Breast epithelium (tissue), 3 donors: ENCODE measurements around the gene COMMD6.

ENCODE experiments used
- POLR2A ChIP-seq: fragments of 450-650 bp; IDR thresholded peaks from one replicate; pipeline ENCODE4 v1.6.1; 2016; ENCODE audit warnings: antibody characterized with exemption, mild to moderate bottlenecking, moderate library complexity
- POLR2AphosphoS5 ChIP-seq, 3 donors: sonication (generic); formaldehyde crosslinking; IDR thresholded peaks; one replicate each; pipeline ENCODE4 v1.6.1; 2017; ENCODE audit warnings: antibody characterized with exemption in 3 of 3
- TF ChIP-seq, protein P1 (sequence below), 3 donors: fragments of 450-650 bp; IDR thresholded peaks; one replicate each; pipeline ENCODE4 v1.5.1; 2016 to 2017; ENCODE audit warnings: antibody characterized with exemption in 3 of 3, mild to moderate bottlenecking in 3 of 3, moderate library complexity in 3 of 3

- TF ChIP-seq, protein P1, sequence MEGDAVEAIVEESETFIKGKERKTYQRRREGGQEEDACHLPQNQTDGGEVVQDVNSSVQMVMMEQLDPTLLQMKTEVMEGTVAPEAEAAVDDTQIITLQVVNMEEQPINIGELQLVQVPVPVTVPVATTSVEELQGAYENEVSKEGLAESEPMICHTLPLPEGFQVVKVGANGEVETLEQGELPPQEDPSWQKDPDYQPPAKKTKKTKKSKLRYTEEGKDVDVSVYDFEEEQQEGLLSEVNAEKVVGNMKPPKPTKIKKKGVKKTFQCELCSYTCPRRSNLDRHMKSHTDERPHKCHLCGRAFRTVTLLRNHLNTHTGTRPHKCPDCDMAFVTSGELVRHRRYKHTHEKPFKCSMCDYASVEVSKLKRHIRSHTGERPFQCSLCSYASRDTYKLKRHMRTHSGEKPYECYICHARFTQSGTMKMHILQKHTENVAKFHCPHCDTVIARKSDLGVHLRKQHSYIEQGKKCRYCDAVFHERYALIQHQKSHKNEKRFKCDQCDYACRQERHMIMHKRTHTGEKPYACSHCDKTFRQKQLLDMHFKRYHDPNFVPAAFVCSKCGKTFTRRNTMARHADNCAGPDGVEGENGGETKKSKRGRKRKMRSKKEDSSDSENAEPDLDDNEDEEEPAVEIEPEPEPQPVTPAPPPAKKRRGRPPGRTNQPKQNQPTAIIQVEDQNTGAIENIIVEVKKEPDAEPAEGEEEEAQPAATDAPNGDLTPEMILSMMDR (IDR thresholded peaks at IDR 0.05): no peak
- TF ChIP-seq POLR2A: no peak
- no peak for TF ChIP-seq POLR2AphosphoS5 (IDR thresholded peaks at IDR 0.05)
These were observed 29.0 kb upstream of the COMMD6 start for GRCh38 chr13:75566658-75567057.
